HepG2 (cell line): ENCODE data around the gene SMIM24. TPM values are rescaled to one million over a fixed set of nuclear protein-coding genes. Genes with fewer than 3 reads are reported as not detected.
A peak's percentile ranks its signal among the peaks of the same experiment; 100 is the strongest.

ENCODE experiments used
- ATF5 ChIP-seq: sonication (generic); formaldehyde crosslinking; IDR thresholded peaks from 2 replicates; pipeline ENCODE4 v1.4.0; 2020; ENCODE audit warnings: mild to moderate bottlenecking, low read depth, missing genetic modification reagents
- BCL6 ChIP-seq: IDR thresholded peaks from 2 replicates; pipeline ENCODE4 v1.6.1; 2016; ENCODE audit warnings: missing genetic modification reagents, missing compliant biosample characterization
- GATA4 ChIP-seq: sonication (generic); IDR thresholded peaks from 2 replicates; pipeline ENCODE4 v1.6.1; 2016; ENCODE audit warnings: antibody characterized with exemption, low read depth, borderline replicate concordance
- GMEB2 ChIP-seq: IDR thresholded peaks from 2 replicates; pipeline ENCODE4 v1.6.1; 2016; ENCODE audit warnings: missing biosample characterization, missing genetic modification reagents, low read depth
- HNRNPLL ChIP-seq: fragments of 200-400 bp; formaldehyde crosslinking; IDR thresholded peaks from 2 replicates; pipeline ENCODE4 v1.6.1; 2017; ENCODE audit warnings: mild to moderate bottlenecking, low read depth, low read length; ENCODE audit not compliant: poor library complexity, severe bottlenecking
- HOXA7 ChIP-seq: sonication (generic); formaldehyde crosslinking; IDR thresholded peaks from 2 replicates; pipeline ENCODE4 v1.8.1; 2022; ENCODE audit warnings: mild to moderate bottlenecking, missing genetic modification reagents, moderate library complexity
- JARID2 ChIP-seq: sonication (generic); formaldehyde crosslinking; IDR thresholded peaks from 2 replicates; pipeline ENCODE4 v1.8.1; 2023; ENCODE audit warnings: missing genetic modification reagents, inconsistent platforms; ENCODE audit not compliant: insufficient replicate concordance
- JUND ChIP-seq: sonication (generic); formaldehyde crosslinking; IDR thresholded peaks from 2 replicates; pipeline ENCODE4 v1.8.0; 2022; ENCODE audit warnings: mild to moderate bottlenecking, missing genetic modification reagents
- MATR3 ChIP-seq: sonication (generic); formaldehyde crosslinking; IDR thresholded peaks from 2 replicates; pipeline ENCODE4 v1.4.0; 2020; ENCODE audit warnings: missing genetic modification reagents
- MIER2 ChIP-seq: IDR thresholded peaks from 2 replicates; pipeline ENCODE4 v1.6.1; 2016; ENCODE audit warnings: missing biosample characterization, missing genetic modification reagents
- NFKB2 ChIP-seq: sonication (generic); formaldehyde crosslinking; IDR thresholded peaks from 2 replicates; pipeline ENCODE4 v1.4.0; 2020; ENCODE audit warnings: missing genetic modification reagents, borderline replicate concordance
- NKX3-1 ChIP-seq: sonication (generic); formaldehyde crosslinking; IDR thresholded peaks from 2 replicates; pipeline ENCODE4 v1.5.0; 2020; ENCODE audit warnings: missing genetic modification reagents
- RBAK ChIP-seq: sonication (generic); formaldehyde crosslinking; IDR thresholded peaks from 2 replicates; pipeline ENCODE4 v1.5.1; 2020; ENCODE audit warnings: mild to moderate bottlenecking, missing genetic modification reagents
- SKI ChIP-seq: fragments of 450-650 bp; IDR thresholded peaks from one replicate; pipeline ENCODE4 v1.6.1; 2018; ENCODE audit warnings: mild to moderate bottlenecking; ENCODE audit not compliant: partially characterized antibody
- TAF15 ChIP-seq: fragments of 200-400 bp; formaldehyde crosslinking; IDR thresholded peaks from one replicate; pipeline ENCODE4 v1.6.1; 2018; ENCODE audit warnings: mild to moderate bottlenecking, low read depth, low read length; ENCODE audit not compliant: poor library complexity, severe bottlenecking
- U2AF1 ChIP-seq: fragments of 200-400 bp; formaldehyde crosslinking; optimal IDR thresholded peaks from 2 replicates; pipeline ENCODE3; 2017; ENCODE audit warnings: mild to moderate bottlenecking, low read depth, low read length
- ZBTB1 ChIP-seq: sonication (generic); formaldehyde crosslinking; IDR thresholded peaks from 2 replicates; pipeline ENCODE4 v1.4.0; 2020; ENCODE audit warnings: missing genetic modification reagents, borderline replicate concordance
- ZBTB44 ChIP-seq: sonication (generic); formaldehyde crosslinking; IDR thresholded peaks from 2 replicates; pipeline ENCODE4 v1.4.0; 2020; ENCODE audit warnings: missing genetic modification reagents
- ZC3H13 ChIP-seq: sonication (generic); formaldehyde crosslinking; IDR thresholded peaks from 2 replicates; pipeline ENCODE4 v1.8.1; 2023; ENCODE audit warnings: mild to moderate bottlenecking, missing genetic modification reagents, moderate library complexity
- ZFP41 ChIP-seq: sonication (generic); formaldehyde crosslinking; IDR thresholded peaks from 2 replicates; pipeline ENCODE4 v1.4.0; 2020; ENCODE audit warnings: mild to moderate bottlenecking, missing genetic modification reagents, borderline replicate concordance
- ZNF460 ChIP-seq: sonication (generic); formaldehyde crosslinking; IDR thresholded peaks from 2 replicates; pipeline ENCODE4 v1.5.1; 2020; ENCODE audit warnings: missing genetic modification reagents, mild to moderate bottlenecking, borderline replicate concordance
- ZNF691 ChIP-seq: sonication (generic); formaldehyde crosslinking; IDR thresholded peaks from 2 replicates; pipeline ENCODE4 v1.4.0; 2020; ENCODE audit warnings: missing genetic modification reagents, low read depth, mild to moderate bottlenecking, borderline replicate concordance
- ZNF850 ChIP-seq: sonication (generic); formaldehyde crosslinking; conservative IDR thresholded peaks from 2 replicates; pipeline ENCODE4 v1.9.0; 2021; ENCODE audit warnings: mild to moderate bottlenecking, missing genetic modification reagents
- polyA plus RNA-seq, 8 experiments: library from polyadenylated mRNA; depleted of rRNA in 3 of 8; stranded (reverse) in 7 of 8; unstranded in 1 of 8; fragments of >200 nt; fragmentation: Illumina TruSeq in 4 of 8; extraction: Trizol in 4 of 8; gene quantifications; 2 replicates each; pipeline versions ENCODE4 v1.2.1 to v1.2.3, GENCODE V29; 2011 to 2016; ENCODE audit warnings: low read depth in 4 of 8, missing spikeins in 1 of 8, mixed read lengths in 1 of 8; ENCODE audit not compliant: insufficient read depth in 1 of 8
- total RNA-seq, 5 experiments: library from RNA; depleted of rRNA; stranded (reverse); fragments of >200 nt; fragmentation: Illumina TruSeq; extraction: Trizol; gene quantifications; 2 replicates each; pipeline ENCODE4 v1.2.3, GENCODE V29; 2016; ENCODE audit warnings: low read depth in 1 of 5
- TF ChIP-seq, protein P1 (sequence below): sonication (generic); formaldehyde crosslinking; IDR thresholded peaks from 2 replicates; pipeline ENCODE4 v1.5.0; 2020; ENCODE audit warnings: missing genetic modification reagents

Gene SMIM24
- total and polyA plus RNA-seq, 2 of the 13 experiments (the other 11 are each of a cell fraction or from before 2014, with no cell fraction given) = 11.2 to 70.6 TPM

DNA sequence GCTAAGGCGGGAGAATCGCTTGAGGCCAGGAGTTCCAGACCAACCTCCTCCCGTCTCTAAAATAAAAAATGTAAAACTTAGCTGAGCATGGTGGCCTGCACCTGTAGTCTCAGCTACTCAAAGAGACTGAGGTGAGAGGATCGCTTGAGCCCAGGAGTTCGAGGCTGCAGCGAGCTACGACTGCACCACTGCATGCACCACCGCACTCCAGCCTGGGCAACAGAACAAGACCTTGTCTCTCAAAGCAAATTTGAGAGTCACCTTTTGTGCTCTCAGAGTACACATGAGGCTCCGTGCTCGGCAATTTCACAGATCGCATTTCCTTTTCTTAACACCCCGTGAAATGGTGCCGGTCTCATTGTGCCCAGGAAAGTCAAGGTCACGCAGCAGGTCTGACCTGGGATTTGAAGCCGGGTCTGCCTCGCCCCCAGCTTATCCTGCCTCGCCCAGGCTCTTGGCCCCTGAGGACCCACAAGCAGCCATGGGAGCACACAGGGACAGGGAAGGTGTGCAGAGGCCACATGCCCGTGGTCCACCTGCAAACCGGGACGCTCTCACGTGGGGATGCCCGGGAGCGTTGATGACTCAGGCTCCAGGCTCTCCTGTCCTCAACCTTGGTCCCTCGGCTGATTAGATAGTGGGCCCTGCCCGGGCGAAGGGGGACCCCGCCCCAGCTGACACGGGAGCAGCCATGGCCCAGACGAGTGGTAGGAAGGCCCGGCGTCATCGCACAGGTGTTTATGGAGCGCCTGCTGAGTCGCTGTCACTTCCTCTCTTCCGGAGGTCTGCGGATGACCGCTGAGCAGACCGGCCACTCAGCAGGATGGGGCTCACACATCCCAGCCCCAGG is 1.1 kb upstream of the SMIM24 start (continued):
- TF ChIP-seq RBAK (no peak; the same call in 1 of the 2 replicates), ZC3H13 (peak; percentile 45; the same call in 1 of the 2 replicates), JUND (CRISPR knock-in tag) (peak; percentile 66; the same call in 1 of the 2 replicates), ATF5 (no peak), U2AF1 (no peak), MIER2 (CRISPR knock-in tag) (0 out of 2 replicates have a peak, but pooled peaks have one; percentile 55), ZBTB44 (CRISPR knock-in tag) (0 out of 2 replicates have a peak, but pooled peaks have one; percentile 47), SKI (no peak), JARID2 (no peak), GMEB2 (CRISPR knock-in tag) (no peak), ZNF691 (CRISPR knock-in tag) (0 out of 2 replicates have a peak, but pooled peaks have one; percentile 26), TAF15 (no peak), HOXA7 (CRISPR knock-in tag) (0 out of 2 replicates have a peak, but pooled peaks have one; percentile 33), MATR3 (CRISPR knock-in tag) (no peak), NFKB2 (CRISPR knock-in tag) (peak; percentile 93), ZNF460 (no peak), ZNF850 (CRISPR knock-in tag) (no peak), GATA4 (no peak), BCL6 (CRISPR knock-in tag) (no peak), ZFP41 (peak; percentile 82; the same call in 1 of the 2 replicates), NKX3-1 (peak; percentile 32; the same call in 1 of the 2 replicates), HNRNPLL (no peak), ZBTB1 (CRISPR knock-in tag) (no peak)
- TF ChIP-seq, protein P1, sequence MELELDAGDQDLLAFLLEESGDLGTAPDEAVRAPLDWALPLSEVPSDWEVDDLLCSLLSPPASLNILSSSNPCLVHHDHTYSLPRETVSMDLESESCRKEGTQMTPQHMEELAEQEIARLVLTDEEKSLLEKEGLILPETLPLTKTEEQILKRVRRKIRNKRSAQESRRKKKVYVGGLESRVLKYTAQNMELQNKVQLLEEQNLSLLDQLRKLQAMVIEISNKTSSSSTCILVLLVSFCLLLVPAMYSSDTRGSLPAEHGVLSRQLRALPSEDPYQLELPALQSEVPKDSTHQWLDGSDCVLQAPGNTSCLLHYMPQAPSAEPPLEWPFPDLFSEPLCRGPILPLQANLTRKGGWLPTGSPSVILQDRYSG (CRISPR knock-in tag) = no peak
